ENCODE measurements around the gene CAPZB.

CAPZB gene

GRCh38 chr1:19363536-19364152, 121.7 kb downstream of the CAPZB start:
- DNase-seq, result no peak

GRCh38 chr1:19361611-19362147, 123.7 kb downstream of the CAPZB start:
- DNase-seq, result no peak

- no peak for DNase-seq
Measured at GRCh38 chr1:19360843-19361610, 124.3 kb downstream of the CAPZB start.

GRCh38 chr1:19360432-19360831, 124.9 kb downstream of the CAPZB start:
- no peak for DNase-seq

GRCh38 chr1:19360016-19360415, 125.3 kb downstream of the CAPZB start:
- no peak for DNase-seq

GRCh38 chr1:19359357-19359756, 126.0 kb downstream of the CAPZB start:
- DNase-seq, result peak; percentile 71

- no peak for DNase-seq
Measured at GRCh38 chr1:19358710-19359109, 126.6 kb downstream of the CAPZB start.

GRCh38 chr1:19357299-19357986, 127.9 kb downstream of the CAPZB start:
- DNase-seq, result no peak

GRCh38 chr1:19356266-19356665, 129.1 kb downstream of the CAPZB start:
- peak; percentile 74 for DNase-seq

GRCh38 chr1:19354531-19354981, 130.8 kb downstream of the CAPZB start:
- DNase-seq, result peak; percentile 28

- DNase-seq, result peak; percentile 95
Measured at GRCh38 chr1:19353596-19353995, 131.7 kb downstream of the CAPZB start.

- DNase-seq, result no peak
Measured at GRCh38 chr1:19352839-19353238, 132.5 kb downstream of the CAPZB start.

- DNase-seq, result no peak
Measured at GRCh38 chr1:19351873-19352272, 133.5 kb downstream of the CAPZB start.

- no peak for DNase-seq
Measured at GRCh38 chr1:19350566-19350965, 134.8 kb downstream of the CAPZB start.

GRCh38 chr1:19349999-19350398, 135.3 kb downstream of the CAPZB start:
- DNase-seq, result no peak

- no peak for DNase-seq
Measured at GRCh38 chr1:19348441-19349198, 136.7 kb downstream of the CAPZB start.

- no peak for DNase-seq
Measured at GRCh38 chr1:19347533-19348172, 137.7 kb downstream of the CAPZB start.

- no peak for DNase-seq
Measured at GRCh38 chr1:19346026-19346425, 139.3 kb downstream of the CAPZB start.

GRCh38 chr1:19345391-19345790, 139.9 kb downstream of the CAPZB start:
- DNase-seq, result no peak

- no peak for DNase-seq
Measured at GRCh38 chr1:19344831-19345230, 140.5 kb downstream of the CAPZB start.

GRCh38 chr1:19344372-19344810, 140.9 kb downstream of the CAPZB start:
- DNase-seq, result peak; percentile 29

All from NCI-H146 (cell line).